SU-DHL-6 (cell line): ENCODE measurements around the gene NTN5.

Experiments used
- EZH2phosphoT487 ChIP-seq: fragments of 200-600 bp; sonication (generic), shearing (Covaris generic); conservative IDR thresholded peaks from 2 replicates; pipeline ENCODE4 v1.6.1; 2018; ENCODE audit warnings: mild to moderate bottlenecking, antibody characterized with exemption, low read length, moderate library complexity, mixed read lengths
- TF ChIP-seq, protein P1 (sequence below): fragments of 200-600 bp; sonication (generic); IDR thresholded peaks from one replicate; pipeline ENCODE4 v1.5.1; 2017; ENCODE audit warnings: antibody characterized with exemption, mild to moderate bottlenecking, low read length, moderate library complexity; ENCODE audit not compliant: insufficient read depth, poor library complexity, severe bottlenecking

DNA sequence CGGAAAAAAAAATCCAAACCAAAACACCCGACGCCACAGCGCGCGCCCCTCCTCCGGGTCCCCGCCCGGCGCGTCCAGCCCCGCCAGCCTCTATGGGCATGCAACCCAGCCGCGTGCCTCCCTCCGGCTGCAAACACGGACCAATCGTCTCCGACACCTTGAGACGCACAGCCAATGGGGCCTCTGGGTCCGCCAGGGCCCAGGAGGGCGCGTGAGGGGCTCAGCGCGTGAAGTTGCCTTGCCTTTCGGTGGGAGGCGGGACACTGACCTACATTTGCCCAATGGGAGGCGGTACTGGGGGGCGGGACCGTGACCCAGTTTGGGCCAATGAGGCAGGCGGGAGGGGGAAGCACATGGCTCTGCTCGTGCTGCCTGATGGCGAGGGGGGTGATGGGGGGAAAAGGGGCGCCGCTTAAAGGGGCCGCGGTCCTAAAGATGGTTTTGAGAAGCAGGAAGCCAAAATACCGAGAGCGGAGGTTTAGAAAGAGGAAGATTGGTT lies 35.3 kb downstream of the NTN5 start:
- TF ChIP-seq, protein P1, sequence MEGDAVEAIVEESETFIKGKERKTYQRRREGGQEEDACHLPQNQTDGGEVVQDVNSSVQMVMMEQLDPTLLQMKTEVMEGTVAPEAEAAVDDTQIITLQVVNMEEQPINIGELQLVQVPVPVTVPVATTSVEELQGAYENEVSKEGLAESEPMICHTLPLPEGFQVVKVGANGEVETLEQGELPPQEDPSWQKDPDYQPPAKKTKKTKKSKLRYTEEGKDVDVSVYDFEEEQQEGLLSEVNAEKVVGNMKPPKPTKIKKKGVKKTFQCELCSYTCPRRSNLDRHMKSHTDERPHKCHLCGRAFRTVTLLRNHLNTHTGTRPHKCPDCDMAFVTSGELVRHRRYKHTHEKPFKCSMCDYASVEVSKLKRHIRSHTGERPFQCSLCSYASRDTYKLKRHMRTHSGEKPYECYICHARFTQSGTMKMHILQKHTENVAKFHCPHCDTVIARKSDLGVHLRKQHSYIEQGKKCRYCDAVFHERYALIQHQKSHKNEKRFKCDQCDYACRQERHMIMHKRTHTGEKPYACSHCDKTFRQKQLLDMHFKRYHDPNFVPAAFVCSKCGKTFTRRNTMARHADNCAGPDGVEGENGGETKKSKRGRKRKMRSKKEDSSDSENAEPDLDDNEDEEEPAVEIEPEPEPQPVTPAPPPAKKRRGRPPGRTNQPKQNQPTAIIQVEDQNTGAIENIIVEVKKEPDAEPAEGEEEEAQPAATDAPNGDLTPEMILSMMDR = no peak
- TF ChIP-seq EZH2phosphoT487 = no peak
